ENCODE measurements around the gene NECTIN1.

DNA sequence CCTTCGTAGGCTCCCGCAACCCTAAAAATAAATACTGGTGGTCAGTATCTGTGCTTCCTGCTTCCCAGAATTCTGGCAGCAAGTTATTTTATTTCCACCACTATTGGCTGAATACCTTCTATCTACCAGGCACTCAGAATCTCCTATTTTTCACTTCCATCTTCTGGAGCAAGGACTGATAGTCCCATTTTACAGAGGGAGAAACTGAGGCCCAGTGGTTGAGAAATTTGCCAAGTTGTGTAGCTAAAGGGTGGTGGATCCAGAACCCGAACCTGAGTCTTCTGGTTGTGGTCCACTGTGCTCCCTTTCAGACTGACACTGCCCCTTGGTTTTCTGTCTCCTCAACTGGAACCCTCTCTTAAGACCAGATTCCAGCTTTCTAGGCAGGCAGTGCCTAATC is 31.6 kb downstream of the NECTIN1 start:
- TF ChIP-seq EZH2 (IDR thresholded peaks at IDR 0.05) (no peak), POLR2AphosphoS5 (IDR thresholded peaks at IDR 0.05; ENCODE audit: borderline replicate concordance, low read depth, low read length) (no peak)

Measured in SK-N-MC (cell line).